ENCODE measurements around the gene KRT25.

Gene KRT25

DNA sequence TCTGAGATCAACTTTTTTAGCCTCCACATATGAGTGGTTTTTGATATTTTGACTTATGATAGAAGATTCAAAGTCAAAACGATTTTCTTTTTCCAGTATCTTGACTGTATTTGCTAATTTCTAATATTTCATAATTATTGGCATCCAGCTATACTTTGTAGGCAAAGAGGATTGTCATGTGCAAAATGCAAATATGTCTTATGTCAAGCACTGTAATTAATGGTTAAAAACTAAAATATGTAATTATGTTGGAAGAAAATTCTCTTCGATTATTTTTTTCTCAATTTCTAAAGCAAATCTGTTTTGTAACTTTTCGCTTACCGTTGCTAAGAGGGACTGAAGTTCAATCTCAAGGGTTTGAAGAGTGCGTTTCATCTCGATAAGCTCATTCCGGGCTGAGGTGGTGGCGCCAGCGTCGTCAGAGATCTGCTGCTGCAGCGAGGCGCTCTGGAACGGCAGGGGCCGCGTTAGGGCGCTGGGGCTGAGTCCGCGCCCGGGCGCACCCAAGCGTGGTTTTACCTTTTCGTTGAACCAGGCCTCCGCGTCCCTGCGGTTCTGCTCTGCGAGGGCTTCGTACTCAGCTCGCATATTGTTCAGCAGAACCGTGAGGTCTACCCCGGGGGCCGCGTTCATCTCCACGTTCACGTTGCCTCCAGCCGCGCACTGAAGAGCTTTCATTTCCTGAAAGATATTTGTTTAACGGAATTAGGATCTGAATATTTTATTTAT lies 24.2 kb upstream of the KRT25 start:
- DNase-seq (ENCODE audit: low spot score), result no peak

DNA sequence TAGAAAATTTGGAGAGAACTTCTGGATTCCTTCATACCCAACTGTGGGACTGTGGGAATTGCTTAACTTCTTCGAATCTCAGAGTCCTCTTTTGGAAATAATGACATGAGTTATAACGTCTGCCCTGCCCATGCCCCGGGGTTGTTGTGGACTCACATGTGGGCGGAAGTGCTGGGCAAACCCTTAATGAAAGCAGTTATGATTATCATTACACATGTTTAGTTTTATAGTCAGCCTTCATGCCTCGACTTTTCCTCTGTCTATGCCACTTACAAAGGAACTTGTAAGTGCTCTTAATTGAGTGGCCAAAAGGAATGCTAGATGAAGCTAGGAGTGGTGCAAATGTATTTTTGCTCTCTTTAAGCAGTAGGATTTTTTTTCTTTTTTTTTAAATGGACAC lies 23.3 kb upstream of the KRT25 start:
- WGBS, 2 donors (ENCODE audit: extremely low coverage in 2 of 2, insufficient read length in 2 of 2, insufficient replicate concordance in 1 of 2), result no CpG with 5 or more reads among the region's 5 CpGs
- no peak overlapping the region for H3K14ac ChIP-seq (ENCODE audit: low read length)
- no peak overlapping the region for H3K23ac ChIP-seq (ENCODE audit: low read depth, low read length, poor library complexity)
- no peak overlapping the region for H3K18ac ChIP-seq (ENCODE audit: low read length)
- H2BK120ac ChIP-seq (ENCODE audit: low read depth, low read length), result no peak overlapping the region
- no peaks in the 10 kb centered on the region for H3K9me3 ChIP-seq (replicated peaks in 1 of 2; ENCODE audit: control insufficient read depth in 2 of 2, insufficient read depth in 1 of 2, low read depth in 1 of 2, low read length in 2 of 2)
- H3K27ac ChIP-seq (replicated peaks; ENCODE audit: low read length), result no peak overlapping the region
- H2AFZ ChIP-seq (ENCODE audit: low read length), result no peak overlapping the region
- no peak overlapping the region for H2AK5ac ChIP-seq (ENCODE audit: low read depth, low read length)
- H4K91ac ChIP-seq (ENCODE audit: low read depth, low read length, poor library complexity), result no peak overlapping the region
- H3K4me1 ChIP-seq (ENCODE audit: control insufficient read depth in 2 of 2, insufficient read depth in 1 of 2, low read depth in 1 of 2, low read length in 2 of 2), result no peaks in the 10 kb centered on the region
- no peak overlapping the region for H4K8ac ChIP-seq (ENCODE audit: low read depth, low read length)
- no peak overlapping the region for H2BK15ac ChIP-seq (ENCODE audit: low read length)
- H3K9ac ChIP-seq (ENCODE audit: low read depth, low read length, poor library complexity), result no peak overlapping the region
- DNase-seq (ENCODE audit: low spot score), result no peak
- no peaks in the 10 kb centered on the region for H3K79me1 ChIP-seq (ENCODE audit: low read depth, low read length)
- no peak overlapping the region for H2BK12ac ChIP-seq (ENCODE audit: low read length)
- H2BK5ac ChIP-seq (ENCODE audit: low read length), result no peak overlapping the region
- peaks cover 0 to 14% (median 2%) of the 10 kb centered on the region in 3 experiments for H3K27me3 ChIP-seq (ENCODE audit: control insufficient read depth in 3 of 3, insufficient read depth in 3 of 3, low read depth in 1 of 3, low read length in 3 of 3)
- no peak overlapping the region for H3K4me2 ChIP-seq (ENCODE audit: insufficient read depth, low read length, poor library complexity, severe bottlenecking)
- H3K36me3 ChIP-seq (replicated peaks in 1 of 2; ENCODE audit: control insufficient read depth in 2 of 2, insufficient read depth in 2 of 2, low read length in 2 of 2), result no peaks in the 10 kb centered on the region
- H3K4ac ChIP-seq (ENCODE audit: low read length), result no peak overlapping the region
- no peak overlapping the region for H3K4me3 ChIP-seq (ENCODE audit: low read length in 2 of 2)

More for the DNA sequence above, 24.2 kb upstream of the KRT25 start:
- no peak overlapping the region for H2BK12ac ChIP-seq (ENCODE audit: low read length)
- H3K36me3 ChIP-seq (replicated peaks in 1 of 2; ENCODE audit: control insufficient read depth in 2 of 2, insufficient read depth in 2 of 2, low read length in 2 of 2), result no peaks in the 10 kb centered on the region
- no peak overlapping the region for H3K9ac ChIP-seq (ENCODE audit: low read depth, low read length, poor library complexity)
- no peaks in the 10 kb centered on the region for H3K79me1 ChIP-seq (ENCODE audit: low read depth, low read length)
- H3K14ac ChIP-seq (ENCODE audit: low read length), result no peak overlapping the region
- no peak overlapping the region for H4K91ac ChIP-seq (ENCODE audit: low read depth, low read length, poor library complexity)
- H3K4ac ChIP-seq (ENCODE audit: low read length), result no peak overlapping the region
- no peak overlapping the region for H3K4me3 ChIP-seq (ENCODE audit: low read length in 2 of 2)
- no peak overlapping the region for H3K4me2 ChIP-seq (ENCODE audit: insufficient read depth, low read length, poor library complexity, severe bottlenecking)
- no peak overlapping the region for H2BK15ac ChIP-seq (ENCODE audit: low read length)
- H4K8ac ChIP-seq (ENCODE audit: low read depth, low read length), result no peak overlapping the region
- no peak overlapping the region for H3K18ac ChIP-seq (ENCODE audit: low read length)
- no peaks in the 10 kb centered on the region for H3K9me3 ChIP-seq (replicated peaks in 1 of 2; ENCODE audit: control insufficient read depth in 2 of 2, insufficient read depth in 1 of 2, low read depth in 1 of 2, low read length in 2 of 2)
- H2BK120ac ChIP-seq (ENCODE audit: low read depth, low read length), result no peak overlapping the region
- H3K27ac ChIP-seq (replicated peaks; ENCODE audit: low read length), result no peak overlapping the region
- H3K27me3 ChIP-seq (ENCODE audit: control insufficient read depth in 3 of 3, insufficient read depth in 3 of 3, low read depth in 1 of 3, low read length in 3 of 3), result peaks cover 0 to 10% (median 2%) of the 10 kb centered on the region in 3 experiments
- no peak overlapping the region for H3K23ac ChIP-seq (ENCODE audit: low read depth, low read length, poor library complexity)
- H3K4me1 ChIP-seq (ENCODE audit: control insufficient read depth in 2 of 2, insufficient read depth in 1 of 2, low read depth in 1 of 2, low read length in 2 of 2), result no peaks in the 10 kb centered on the region
- no peak overlapping the region for H2AFZ ChIP-seq (ENCODE audit: low read length)
- no peak overlapping the region for H2AK5ac ChIP-seq (ENCODE audit: low read depth, low read length)
- WGBS, 2 donors (ENCODE audit: extremely low coverage in 2 of 2, insufficient read length in 2 of 2, insufficient replicate concordance in 1 of 2), result no CpG with 5 or more reads among the region's 37 CpGs
- no peak overlapping the region for H2BK5ac ChIP-seq (ENCODE audit: low read length)

DNA sequence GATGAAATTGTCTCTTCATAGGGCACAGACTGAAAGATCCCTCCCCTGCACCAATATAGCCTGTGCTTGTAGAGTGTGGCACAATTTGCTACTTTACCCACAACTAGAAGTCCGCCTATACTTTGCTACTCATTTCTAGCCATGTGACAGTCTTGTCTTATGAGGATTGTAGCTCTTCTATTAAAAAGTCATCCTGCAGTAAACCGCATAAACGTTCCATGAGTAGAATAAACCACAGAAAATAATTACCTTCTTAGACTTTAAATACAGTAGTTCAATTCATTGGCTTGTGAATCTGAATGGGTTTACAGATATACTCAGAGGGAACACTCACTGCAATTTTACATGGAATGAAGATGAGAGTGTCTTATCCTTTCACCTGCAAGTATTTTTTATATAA lies 22.8 kb upstream of the KRT25 start:
- H3K4me2 ChIP-seq (ENCODE audit: insufficient read depth, low read length, poor library complexity, severe bottlenecking), result no peak overlapping the region
- H3K27me3 ChIP-seq (ENCODE audit: control insufficient read depth in 3 of 3, insufficient read depth in 3 of 3, low read depth in 1 of 3, low read length in 3 of 3), result peaks cover 0 to 14% (median 2%) of the 10 kb centered on the region in 3 experiments
- no peak overlapping the region for H2BK120ac ChIP-seq (ENCODE audit: low read depth, low read length)
- H3K4me3 ChIP-seq (ENCODE audit: low read length in 2 of 2), result no peak overlapping the region
- DNase-seq (ENCODE audit: low spot score), result no peak
- no peak overlapping the region for H4K8ac ChIP-seq (ENCODE audit: low read depth, low read length)
- H2BK5ac ChIP-seq (ENCODE audit: low read length), result no peak overlapping the region
- H2BK12ac ChIP-seq (ENCODE audit: low read length), result no peak overlapping the region
- H3K27ac ChIP-seq (replicated peaks; ENCODE audit: low read length), result no peak overlapping the region
- no peaks in the 10 kb centered on the region for H3K4me1 ChIP-seq (ENCODE audit: control insufficient read depth in 2 of 2, insufficient read depth in 1 of 2, low read depth in 1 of 2, low read length in 2 of 2)
- no peak overlapping the region for H3K23ac ChIP-seq (ENCODE audit: low read depth, low read length, poor library complexity)
- no peak overlapping the region for H3K9ac ChIP-seq (ENCODE audit: low read depth, low read length, poor library complexity)
- no peak overlapping the region for H3K14ac ChIP-seq (ENCODE audit: low read length)
- H2BK15ac ChIP-seq (ENCODE audit: low read length), result no peak overlapping the region
- WGBS, 2 donors (ENCODE audit: extremely low coverage in 2 of 2, insufficient read length in 2 of 2, insufficient replicate concordance in 1 of 2), result no CpG with 5 or more reads among the region's 3 CpGs
- H2AFZ ChIP-seq (ENCODE audit: low read length), result no peak overlapping the region
- H3K4ac ChIP-seq (ENCODE audit: low read length), result no peak overlapping the region
- H3K9me3 ChIP-seq (replicated peaks in 1 of 2; ENCODE audit: control insufficient read depth in 2 of 2, insufficient read depth in 1 of 2, low read depth in 1 of 2, low read length in 2 of 2), result no peaks in the 10 kb centered on the region
- H4K91ac ChIP-seq (ENCODE audit: low read depth, low read length, poor library complexity), result no peak overlapping the region
- no peaks in the 10 kb centered on the region for H3K79me1 ChIP-seq (ENCODE audit: low read depth, low read length)
- H2AK5ac ChIP-seq (ENCODE audit: low read depth, low read length), result no peak overlapping the region
- no peaks in the 10 kb centered on the region for H3K36me3 ChIP-seq (replicated peaks in 1 of 2; ENCODE audit: control insufficient read depth in 2 of 2, insufficient read depth in 2 of 2, low read length in 2 of 2)
- no peak overlapping the region for H3K18ac ChIP-seq (ENCODE audit: low read length)

DNA sequence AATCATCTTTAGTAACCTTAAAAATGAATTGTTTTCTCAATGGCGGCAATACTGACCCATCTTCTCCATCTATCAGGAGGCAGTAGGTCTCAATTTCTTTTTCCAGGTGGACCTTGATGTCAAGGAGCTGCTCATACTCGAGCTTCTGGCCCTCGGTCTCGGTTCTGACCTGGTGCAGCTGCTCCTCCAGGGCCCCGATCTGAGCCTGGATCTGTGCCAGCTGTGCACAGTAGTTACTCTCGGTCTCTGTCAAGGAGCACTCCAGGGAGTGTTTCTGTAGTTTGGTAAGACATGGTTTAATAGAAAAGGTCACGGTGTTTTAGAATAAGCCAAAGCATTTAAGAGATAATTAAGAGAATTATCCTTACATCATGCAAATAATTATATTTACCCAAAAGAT lies 22.3 kb upstream of the KRT25 start:
- Histone ChIP-seq H4K91ac (ENCODE audit: low read depth, low read length, poor library complexity) (no peak overlapping the region), H2BK120ac (ENCODE audit: low read depth, low read length) (no peak overlapping the region), H3K4me3 (ENCODE audit: low read length in 2 of 2) (no peak overlapping the region), H3K27me3 (ENCODE audit: control insufficient read depth in 3 of 3, insufficient read depth in 3 of 3, low read depth in 1 of 3, low read length in 3 of 3) (peaks cover 0 to 16% (median 2%) of the 10 kb centered on the region in 3 experiments), H3K4ac (ENCODE audit: low read length) (no peak overlapping the region), H3K4me2 (ENCODE audit: insufficient read depth, low read length, poor library complexity, severe bottlenecking) (no peak overlapping the region), H2AK5ac (ENCODE audit: low read depth, low read length) (no peak overlapping the region), H2AFZ (ENCODE audit: low read length) (no peak overlapping the region), H3K27ac (replicated peaks; ENCODE audit: low read length) (no peak overlapping the region), H3K23ac (ENCODE audit: low read depth, low read length, poor library complexity) (no peak overlapping the region), H3K79me1 (ENCODE audit: low read depth, low read length) (no peaks in the 10 kb centered on the region), H3K9ac (ENCODE audit: low read depth, low read length, poor library complexity) (no peak overlapping the region), H3K14ac (ENCODE audit: low read length) (no peak overlapping the region), H3K36me3 (replicated peaks in 1 of 2; ENCODE audit: control insufficient read depth in 2 of 2, insufficient read depth in 2 of 2, low read length in 2 of 2) (no peaks in the 10 kb centered on the region), H3K4me1 (ENCODE audit: control insufficient read depth in 2 of 2, insufficient read depth in 1 of 2, low read depth in 1 of 2, low read length in 2 of 2) (no peaks in the 10 kb centered on the region), H4K8ac (ENCODE audit: low read depth, low read length) (no peak overlapping the region), H2BK5ac (ENCODE audit: low read length) (no peak overlapping the region), H3K9me3 (replicated peaks in 1 of 2; ENCODE audit: control insufficient read depth in 2 of 2, insufficient read depth in 1 of 2, low read depth in 1 of 2, low read length in 2 of 2) (no peaks in the 10 kb centered on the region), H2BK15ac (ENCODE audit: low read length) (no peak overlapping the region), H2BK12ac (ENCODE audit: low read length) (no peak overlapping the region), H3K18ac (ENCODE audit: low read length) (no peak overlapping the region)
- WGBS, 2 donors (ENCODE audit: extremely low coverage in 2 of 2, insufficient read length in 2 of 2, insufficient replicate concordance in 1 of 2), result no CpG with 5 or more reads among the region's 7 CpGs
- no peak for DNase-seq (ENCODE audit: low spot score)

Data from neuronal stem cell (in vitro differentiated cells).